B cell (primary cell): ENCODE results near the gene RNGTT. TPM values are rescaled to one million over a fixed set of nuclear protein-coding genes. Genes with fewer than 3 reads are reported as not detected.

Experiments used
- ATAC-seq: fragments of 200-7000 bp; cut with Tn5 transposase; one replicate; pipeline ENCODE4 v1.10.0; 2021; ENCODE audit warnings: low read depth, mild to moderate bottlenecking, moderate number of reproducible peaks, moderate library complexity
- CTCF ChIA-PET: fragments of 350-600 bp; sonication (Branson Sonifier 250); formaldehyde crosslinking; loops from one replicate; lab custom pipeline; 2021; ENCODE audit warnings: antibody characterized with exemption, inconsistent platforms; lab: Charles Lee
- POLR2A ChIA-PET: fragments of 350-600 bp; sonication (Branson Sonifier 250); formaldehyde crosslinking; loops from one replicate; lab custom pipeline; 2021; ENCODE audit warnings: antibody characterized with exemption; lab: Charles Lee
- DNase-seq: peaks from one replicate; pipeline ENCODE4 v3.0.0; 2013
- H2AFZ ChIP-seq: 2 replicates; pipeline ENCODE4 v1.6.1; 2012; ENCODE audit warnings: mild to moderate bottlenecking, low read depth, low read length; ENCODE audit not compliant: insufficient read depth, poor library complexity, severe bottlenecking
- H3K27ac ChIP-seq, 2 donors: 1 replicate in 1 of 2; 2 replicates in 1 of 2; pipeline ENCODE4 v1.5.1; 2012 to 2013; ENCODE audit warnings: low read length in 2 of 2, mild to moderate bottlenecking in 2 of 2, moderate library complexity in 1 of 2
- H3K27me3 ChIP-seq, 4 experiments: fragments of 200-600 bp in 1 of 4; sonication (generic) in 1 of 4; replicated peaks in 1 of 4; 1 replicate in 2 of 4; 2 replicates in 2 of 4; pipeline versions ENCODE4 v1.6.1 to v1.7.0; 2013 to 2016; ENCODE audit warnings: low read length in 3 of 4, mild to moderate bottlenecking in 2 of 4, mixed read lengths in 1 of 4, moderate library complexity in 1 of 4; ENCODE audit not compliant: insufficient read depth in 4 of 4, control insufficient read depth in 3 of 4; ENCODE audit errors: control extremely low read depth in 1 of 4
- H3K36me3 ChIP-seq, 2 experiments: replicated peaks in 1 of 2; 1 replicate in 1 of 2; 2 replicates in 1 of 2; pipeline versions ENCODE4 v1.6.1 to v1.7.1; 2013; ENCODE audit warnings: low read length in 1 of 2; ENCODE audit not compliant: insufficient read depth in 2 of 2, control insufficient read depth in 1 of 2; ENCODE audit errors: control extremely low read depth in 1 of 2, extremely low read depth in 1 of 2
- H3K4me1 ChIP-seq, 2 donors: fragments of 200-600 bp in 1 of 2; sonication (generic) in 1 of 2; 1 replicate in 1 of 2; 2 replicates in 1 of 2; pipeline versions ENCODE4 v1.5.1 to v1.6.1; 2013 to 2017; ENCODE audit warnings: low read length in 2 of 2; ENCODE audit not compliant: control insufficient read depth in 2 of 2, insufficient read depth in 2 of 2
- H3K4me2 ChIP-seq: replicated peaks from 2 replicates; pipeline ENCODE3; 2012; ENCODE audit warnings: mild to moderate bottlenecking, low read depth, low read length; ENCODE audit not compliant: poor library complexity, severe bottlenecking
- H3K4me3 ChIP-seq, 5 experiments: fragments of 200-600 bp in 1 of 5; sonication (generic) in 1 of 5; 1 replicate in 3 of 5; 2 replicates in 2 of 5; pipeline versions ENCODE4 v1.5.1 to v1.7.0; 2011 to 2016; ENCODE audit warnings: low read length in 4 of 5, mild to moderate bottlenecking in 4 of 5, low read depth in 2 of 5, control low read depth in 1 of 5, moderate library complexity in 1 of 5; ENCODE audit not compliant: insufficient read depth in 1 of 5; ENCODE audit errors: control extremely low read depth in 1 of 5, extremely low read depth in 1 of 5
- H3K79me2 ChIP-seq: fragments of 200-600 bp; sonication (generic); one replicate; pipeline ENCODE4 v1.6.0; 2016; ENCODE audit warnings: low read length; ENCODE audit not compliant: control insufficient read depth, insufficient read depth
- H3K9ac ChIP-seq: fragments of 200-600 bp; sonication (generic); 2 replicates; pipeline ENCODE4 v1.6.1; 2017; ENCODE audit warnings: mild to moderate bottlenecking, low read length, moderate library complexity
- H3K9me3 ChIP-seq, 3 donors: one replicate each; pipeline versions ENCODE4 v1.6.1 to v1.7.1; 2013; ENCODE audit warnings: low read length in 2 of 3; ENCODE audit not compliant: control insufficient read depth in 2 of 3, insufficient read depth in 1 of 3; ENCODE audit errors: control extremely low read depth in 1 of 3
- H4K20me1 ChIP-seq: 2 replicates; pipeline ENCODE4 v1.6.0; 2012; ENCODE audit warnings: mild to moderate bottlenecking, low read length; ENCODE audit not compliant: insufficient read depth, control insufficient read depth, poor library complexity, severe bottlenecking
- H3K27ac Mint-ChIP-seq: one replicate; pipeline ENCODE4 v1.8.0; 2021; ENCODE audit warnings: mixed read lengths
- H3K27me3 Mint-ChIP-seq: one replicate; pipeline ENCODE4 v1.8.0; 2021; ENCODE audit warnings: mixed read lengths
- H3K4me1 Mint-ChIP-seq: one replicate; pipeline ENCODE4 v1.8.0; 2021; ENCODE audit warnings: mixed read lengths
- H3K4me3 Mint-ChIP-seq: one replicate; pipeline ENCODE4 v1.8.0; 2021; ENCODE audit warnings: mixed read lengths
- H3K9me3 Mint-ChIP-seq: one replicate; pipeline ENCODE4 v1.8.0; 2022; ENCODE audit warnings: mixed read lengths; ENCODE audit not compliant: insufficient read depth
- EZH2 ChIP-seq: IDR thresholded peaks from 2 replicates; pipeline ENCODE4 v1.6.1; 2012; ENCODE audit warnings: borderline replicate concordance, low read depth, mild to moderate bottlenecking, moderate library complexity, low read length; ENCODE audit not compliant: insufficient read depth, poor library complexity, severe bottlenecking
- WGBS: methylation state at CpG from one replicate; pipeline ENCODE4 v1.1.5; 2013; ENCODE audit warnings: missing lambda C conversion rate; ENCODE audit not compliant: insufficient coverage; 5-methylcytosine and 5-hydroxymethylcytosine counted together
- intact Hi-C: fragments of 100-400 bp; cut with micrococcal nuclease; formaldehyde crosslinking; loops from one replicate; pipeline ENCODE4 v1.10.0; 2022
- polyA plus RNA-seq: library from polyadenylated mRNA; depleted of rRNA; stranded (reverse); fragments of >200 nt; gene quantifications from 2 replicates; pipeline ENCODE4 v1.2.3, GENCODE V29; 2012
- total RNA-seq, 2 donors: library from RNA; stranded (reverse); fragments of 120-200 nt in 1 of 2; gene quantifications; 1 replicate in 1 of 2; 2 replicates in 1 of 2; pipeline versions ENCODE4 v1.2.3 to v1.2.4, GENCODE V29; 2013 to 2022
- TF ChIP-seq, protein P1 (sequence below): fragments of 200-600 bp; IDR thresholded peaks from one replicate; pipeline ENCODE4 v1.8.0; 2022; ENCODE audit warnings: antibody characterized with exemption, mild to moderate bottlenecking

The RNGTT gene
- total and polyA plus RNA-seq, 2 donors (not counting 1 experiment from before 2014, with no cell fraction given) = 10.8 to 29.1 TPM

DNA sequence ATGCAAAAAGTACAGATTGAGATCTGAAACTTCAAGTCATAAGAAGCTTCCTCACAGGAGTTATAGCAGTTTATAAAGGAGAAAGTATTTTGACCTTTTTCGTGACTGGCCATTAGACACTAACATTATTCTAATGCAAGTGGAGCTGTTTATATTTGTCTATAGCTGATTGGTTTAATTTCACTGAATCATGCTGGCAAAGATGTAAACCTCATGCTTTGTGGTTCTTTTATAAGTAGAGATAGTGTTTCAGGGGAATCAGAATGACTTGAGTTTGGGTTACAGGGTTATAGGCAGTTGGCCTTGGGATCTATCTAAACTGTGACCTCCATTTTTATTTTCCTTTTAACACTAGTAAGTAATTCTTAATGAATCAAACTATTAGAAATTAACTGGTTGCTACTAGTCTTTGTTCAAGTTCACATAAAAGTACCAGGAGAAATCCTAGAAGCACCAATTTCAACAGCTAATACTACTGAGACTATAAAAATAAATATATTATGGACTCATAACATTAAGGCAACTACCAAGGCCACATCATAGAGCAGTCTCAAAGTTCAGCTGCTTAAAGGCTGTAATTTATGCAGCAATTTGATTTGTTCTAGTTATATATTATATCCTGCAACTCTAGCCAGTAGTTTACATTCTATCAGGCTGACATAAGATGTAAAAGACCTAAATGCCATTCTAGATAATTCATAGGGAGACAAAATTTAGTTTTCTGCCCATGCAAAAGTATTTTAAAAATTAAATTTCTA, 94.0 kb downstream of the RNGTT start:
- ATAC-seq (no peak), DNase-seq (no peak)
- Histone ChIP-seq H3K27ac (no peak overlapping the region), H3K4me1 (peaks cover 0 to 10% of the 10 kb centered on the region in 2 donors), H3K4me3 (no peak overlapping the region), H3K9ac (no peak overlapping the region), H2AFZ (no peak overlapping the region), H3K9me3 (no peaks in the 10 kb centered on the region), H3K36me3 (peaks cover 0 to 1% of the 10 kb centered on the region in 2 experiments), H3K4me2 (no peak overlapping the region), H3K27me3 (no peaks in the 10 kb centered on the region), H4K20me1 (no peaks in the 10 kb centered on the region), H3K79me2 (no peaks in the 10 kb centered on the region)
- Mint-ChIP-seq H3K4me3 (no peak overlapping the region), H3K27me3 (no peaks in the 10 kb centered on the region), H3K4me1 (peaks cover 13% of the 10 kb centered on the region), H3K27ac (no peak overlapping the region), H3K9me3 (no peaks in the 10 kb centered on the region)
- no CpG with 5 or more reads among the region's 1 CpG for WGBS
- CTCF ChIA-PET = interaction anchor here (0.6 to 7.5 kb wide), 16 partner anchors 7 to 1803 kb away, joined by 3 to 46 read pairs (median 6); no protein-coding TSS in a partner anchor
- intact Hi-C loops = loop anchor here (1.0 to 10.0 kb wide), 7 partner anchors 631 to 1803 kb away; no protein-coding TSS in a partner anchor
- POLR2A ChIA-PET = no interaction called here
- TF ChIP-seq, protein P1, sequence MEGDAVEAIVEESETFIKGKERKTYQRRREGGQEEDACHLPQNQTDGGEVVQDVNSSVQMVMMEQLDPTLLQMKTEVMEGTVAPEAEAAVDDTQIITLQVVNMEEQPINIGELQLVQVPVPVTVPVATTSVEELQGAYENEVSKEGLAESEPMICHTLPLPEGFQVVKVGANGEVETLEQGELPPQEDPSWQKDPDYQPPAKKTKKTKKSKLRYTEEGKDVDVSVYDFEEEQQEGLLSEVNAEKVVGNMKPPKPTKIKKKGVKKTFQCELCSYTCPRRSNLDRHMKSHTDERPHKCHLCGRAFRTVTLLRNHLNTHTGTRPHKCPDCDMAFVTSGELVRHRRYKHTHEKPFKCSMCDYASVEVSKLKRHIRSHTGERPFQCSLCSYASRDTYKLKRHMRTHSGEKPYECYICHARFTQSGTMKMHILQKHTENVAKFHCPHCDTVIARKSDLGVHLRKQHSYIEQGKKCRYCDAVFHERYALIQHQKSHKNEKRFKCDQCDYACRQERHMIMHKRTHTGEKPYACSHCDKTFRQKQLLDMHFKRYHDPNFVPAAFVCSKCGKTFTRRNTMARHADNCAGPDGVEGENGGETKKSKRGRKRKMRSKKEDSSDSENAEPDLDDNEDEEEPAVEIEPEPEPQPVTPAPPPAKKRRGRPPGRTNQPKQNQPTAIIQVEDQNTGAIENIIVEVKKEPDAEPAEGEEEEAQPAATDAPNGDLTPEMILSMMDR = no peak
- TF ChIP-seq EZH2 = no peak
